A549 (cell line): ENCODE results near the gene LRRC71.

Source experiments
- CEBPB ChIP-seq, 2 experiments: fragments of >200 bp in 1 of 2; sonication (Bioruptor Twin) in 1 of 2; formaldehyde crosslinking in 1 of 2; IDR thresholded peaks; 2 replicates each; pipeline ENCODE4 v1.6.1; 2012 to 2016
- CTCF ChIP-seq: fragments of >200 bp; sonication (Bioruptor Twin); formaldehyde crosslinking; IDR thresholded peaks from 3 replicates; pipeline ENCODE4 v1.5.1; 2016
- EP300 ChIP-seq, 2 experiments: fragments of >200 bp; sonication (Bioruptor Twin); formaldehyde crosslinking; IDR thresholded peaks; 2 replicates in 1 of 2; 3 replicates in 1 of 2; pipeline ENCODE4 v1.6.1; 2016 to 2017
- FOXS1 ChIP-seq: fragments of 250-450 bp; sonication (Bioruptor Pico); IDR thresholded peaks from 2 replicates; pipeline ENCODE4 v1.5.0; 2020; ENCODE audit warnings: mild to moderate bottlenecking, moderate library complexity
- MAX ChIP-seq: IDR thresholded peaks from 2 replicates; pipeline ENCODE4 v1.6.1; 2012
- MAZ ChIP-seq: fragments of 150-350 bp; IDR thresholded peaks from 2 replicates; pipeline ENCODE4 v1.6.1; 2014; ENCODE audit warnings: antibody characterized with exemption, low read depth, low read length, borderline replicate concordance
- NFE2L2 ChIP-seq: fragments of 150-350 bp; conservative IDR thresholded peaks from 2 replicates; pipeline ENCODE4 v1.6.1; 2014; ENCODE audit warnings: low read length
- NR3C1 ChIP-seq: fragments of >200 bp; sonication (Bioruptor Twin); formaldehyde crosslinking; IDR thresholded peaks from 3 replicates; pipeline ENCODE4 v1.6.1; 2017
- POLR2A ChIP-seq: IDR thresholded peaks from 2 replicates; pipeline ENCODE4 v1.6.1; 2012; ENCODE audit warnings: mild to moderate bottlenecking, low read length
- POLR2AphosphoS2 ChIP-seq: conservative IDR thresholded peaks from 2 replicates; pipeline ENCODE4 v1.6.1; 2012; ENCODE audit warnings: low read length, improper control_type of control experiment, inconsistent platforms
- REST ChIP-seq: fragments of 200-600 bp; sonication (generic); IDR thresholded peaks from 2 replicates; pipeline ENCODE4 v1.6.1; 2016; ENCODE audit warnings: antibody characterized with exemption, mild to moderate bottlenecking, moderate library complexity
- RFX5 ChIP-seq: fragments of 450-650 bp; IDR thresholded peaks from 2 replicates; pipeline ENCODE4 v1.7.1; 2014; ENCODE audit warnings: antibody characterized with exemption, mild to moderate bottlenecking, moderate library complexity
- SREBF2 ChIP-seq: fragments of 450-650 bp; IDR thresholded peaks from 2 replicates; pipeline ENCODE4 v1.6.1; 2014; ENCODE audit warnings: mild to moderate bottlenecking, moderate library complexity

- TF ChIP-seq RFX5 (no peak), CTCF (no peak), CEBPB (IDR thresholded peaks at IDR 0.05) (no peak), FOXS1 (CRISPR knock-in tag) (no peak), POLR2A (no peak), MAX (no peak), REST (no peak), EP300 (IDR thresholded peaks at IDR 0.05) (no peak), NFE2L2 (no peak), NR3C1 (no peak), SREBF2 (no peak), MAZ (no peak), POLR2AphosphoS2 (no peak)
Observed at GRCh38 chr1:156942176-156942575, 21.7 kb downstream of the LRRC71 start.
